Mesenchymal stem cell (in vitro differentiated cells and primary cell): Measurements from ENCODE around the gene PDE4B.
"Not testable (repeated sequence)": the region's sequence is repeated elsewhere in the genome, so short reads cannot be mapped to it uniquely, and the experiment has no call there.

Experiments used
- DNase-seq: peaks from one replicate; pipeline ENCODE4 v3.0.0-alpha.2; 2013
- H2AFZ ChIP-seq: one replicate; pipeline ENCODE4 v1.6.1; 2013; ENCODE audit warnings: low read depth, mild to moderate bottlenecking, control low read depth, inconsistent platforms, low read length, moderate library complexity
- H2AK5ac ChIP-seq: 2 replicates; pipeline ENCODE4 v1.6.1; 2013; ENCODE audit warnings: low read length, moderate library complexity, mild to moderate bottlenecking, inconsistent platforms; ENCODE audit not compliant: severe bottlenecking
- H2BK120ac ChIP-seq: one replicate; pipeline ENCODE4 v1.6.1; 2013; ENCODE audit warnings: low read depth, mild to moderate bottlenecking, inconsistent platforms, low read length, moderate library complexity
- H2BK12ac ChIP-seq, 2 experiments: one replicate each; pipeline ENCODE4 v1.6.1; 2013; ENCODE audit warnings: inconsistent platforms in 2 of 2, low read length in 2 of 2, mild to moderate bottlenecking in 2 of 2, moderate library complexity in 2 of 2, control low read depth in 1 of 2
- H2BK15ac ChIP-seq: one replicate; pipeline ENCODE4 v1.6.1; 2013; ENCODE audit warnings: mild to moderate bottlenecking, low read depth, inconsistent platforms; ENCODE audit not compliant: poor library complexity, severe bottlenecking
- H2BK5ac ChIP-seq: 2 replicates; pipeline ENCODE4 v1.6.1; 2013; ENCODE audit warnings: low read depth, mild to moderate bottlenecking, low read length, control low read depth, inconsistent platforms; ENCODE audit not compliant: poor library complexity, severe bottlenecking
- H3K14ac ChIP-seq, 2 experiments: one replicate each; pipeline ENCODE4 v1.6.1; 2013; ENCODE audit warnings: inconsistent platforms in 2 of 2, low read length in 2 of 2, control low read depth in 1 of 2, mild to moderate bottlenecking in 1 of 2, moderate library complexity in 1 of 2
- H3K18ac ChIP-seq, 2 experiments: one replicate each; pipeline ENCODE4 v1.6.1; 2013; ENCODE audit warnings: inconsistent platforms in 2 of 2, low read length in 2 of 2, control low read depth in 1 of 2, low read depth in 1 of 2, mild to moderate bottlenecking in 1 of 2
- H3K23ac ChIP-seq, 2 experiments: one replicate each; pipeline ENCODE4 v1.6.1; 2013; ENCODE audit warnings: inconsistent platforms in 2 of 2, low read length in 2 of 2, mild to moderate bottlenecking in 2 of 2, moderate library complexity in 2 of 2, control low read depth in 1 of 2
- H3K27ac ChIP-seq: 2 replicates; pipeline ENCODE4 v1.5.1; 2013; ENCODE audit warnings: mild to moderate bottlenecking, moderate library complexity, low read length, control low read depth, inconsistent platforms; ENCODE audit not compliant: poor library complexity, severe bottlenecking
- H3K27me3 ChIP-seq, 2 experiments: 2 replicates each; pipeline versions ENCODE4 v1.6.1 to v1.7.0; 2013; ENCODE audit warnings: low read length in 2 of 2, mild to moderate bottlenecking in 2 of 2, moderate library complexity in 2 of 2, control low read depth in 1 of 2, inconsistent platforms in 1 of 2; ENCODE audit not compliant: control insufficient read depth in 1 of 2, insufficient read depth in 1 of 2
- H3K36me3 ChIP-seq, 2 experiments: 2 replicates each; pipeline versions ENCODE4 v1.6.1 to v1.7.0; 2013; ENCODE audit warnings: low read length in 2 of 2, control low read depth in 1 of 2, inconsistent platforms in 1 of 2, low read depth in 1 of 2, mild to moderate bottlenecking in 1 of 2; ENCODE audit not compliant: insufficient read depth in 2 of 2, control insufficient read depth in 1 of 2
- H3K4ac ChIP-seq, 2 experiments: one replicate each; pipeline ENCODE4 v1.6.1; 2013; ENCODE audit warnings: inconsistent platforms in 2 of 2, low read length in 2 of 2, mild to moderate bottlenecking in 2 of 2, moderate library complexity in 2 of 2, control low read depth in 1 of 2, low read depth in 1 of 2
- H3K4me1 ChIP-seq: 2 replicates; pipeline ENCODE4 v1.6.1; 2013; ENCODE audit warnings: low read depth, low read length, control low read depth; ENCODE audit not compliant: control insufficient read depth, insufficient read depth
- H3K4me2 ChIP-seq: 2 replicates; pipeline ENCODE4 v1.6.1; 2013; ENCODE audit warnings: low read length, mild to moderate bottlenecking, inconsistent platforms; ENCODE audit not compliant: poor library complexity, severe bottlenecking
- H3K4me3 ChIP-seq, 2 experiments: 2 replicates each; pipeline versions ENCODE4 v1.5.1 to v1.7.0; 2013; ENCODE audit warnings: low read length in 2 of 2, mild to moderate bottlenecking in 2 of 2, control low read depth in 1 of 2, low read depth in 1 of 2; ENCODE audit not compliant: insufficient read depth in 1 of 2
- H3K79me1 ChIP-seq: replicated peaks from 2 replicates; pipeline ENCODE4 v1.6.1; 2013; ENCODE audit warnings: mild to moderate bottlenecking, control low read depth, low read length, inconsistent platforms; ENCODE audit not compliant: poor library complexity, severe bottlenecking
- H3K9ac ChIP-seq: 2 replicates; pipeline ENCODE4 v1.7.0; 2013; ENCODE audit warnings: mild to moderate bottlenecking, low read length, moderate library complexity
- H3K9me3 ChIP-seq: 2 replicates; pipeline ENCODE4 v1.7.0; 2013; ENCODE audit warnings: mild to moderate bottlenecking, low read length; ENCODE audit not compliant: control insufficient read depth
- H4K8ac ChIP-seq: one replicate; pipeline ENCODE4 v1.6.1; 2013; ENCODE audit warnings: inconsistent platforms, mild to moderate bottlenecking, low read length, moderate library complexity
- H4K91ac ChIP-seq: one replicate; pipeline ENCODE4 v1.6.1; 2013; ENCODE audit warnings: mild to moderate bottlenecking, low read length, inconsistent platforms
- WGBS: methylation state at CpG from one replicate; pipeline ENCODE4 v1.1.7; 2013; ENCODE audit warnings: mixed read lengths; 5-methylcytosine and 5-hydroxymethylcytosine counted together

PDE4B gene

GRCh38 chr1:66320231-66320630 lies 527.5 kb downstream of the PDE4B start:
- Histone ChIP-seq H4K91ac (no peak overlapping the region), H3K4ac (no peak overlapping the region), H4K8ac (no peak overlapping the region), H2AK5ac (no peak overlapping the region), H3K4me3 (no peak overlapping the region), H2BK120ac (no peak overlapping the region), H3K23ac (no peak overlapping the region), H3K14ac (no peak overlapping the region), H3K79me1 (no peaks in the 10 kb centered on the region), H2BK15ac (no peak overlapping the region), H3K4me1 (peaks cover 1% of the 10 kb centered on the region), H3K4me2 (no peak overlapping the region), H3K27ac (no peak overlapping the region), H3K18ac (no peak overlapping the region), H2BK5ac (no peak overlapping the region), H3K9ac (no peak overlapping the region), H3K36me3 (no peaks in the 10 kb centered on the region), H3K27me3 (no peaks in the 10 kb centered on the region), H2AFZ (no peak overlapping the region), H2BK12ac (no peak overlapping the region), H3K9me3 (no peaks in the 10 kb centered on the region)
- WGBS, result 50% methylated on average over 1 of the region's 1 CpG
- no peak for DNase-seq

- not testable (repeated sequence) for H2AFZ ChIP-seq, H2BK5ac ChIP-seq, H3K4me1 ChIP-seq, H3K4me2 ChIP-seq, H3K27ac ChIP-seq, H3K9ac ChIP-seq, H3K4me3 ChIP-seq, H4K91ac ChIP-seq, H2BK120ac ChIP-seq, H3K18ac ChIP-seq, H3K9me3 ChIP-seq, H2BK15ac ChIP-seq, H3K14ac ChIP-seq, H3K27me3 ChIP-seq, H3K79me1 ChIP-seq, H3K23ac ChIP-seq, H2BK12ac ChIP-seq, H3K36me3 ChIP-seq, H2AK5ac ChIP-seq, H4K8ac ChIP-seq, DNase-seq, H3K4ac ChIP-seq
- WGBS, result 93% methylated on average over 2 of the region's 2 CpGs
Observed at GRCh38 chr1:66322462-66322861, 529.8 kb downstream of the PDE4B start.

- Histone ChIP-seq H3K79me1 (no peaks in the 10 kb centered on the region), H3K4me3 (no peak overlapping the region), H3K18ac (no peak overlapping the region), H3K14ac (no peak overlapping the region), H2BK12ac (no peak overlapping the region), H3K27me3 (no peaks in the 10 kb centered on the region), H4K91ac (no peak overlapping the region), H3K27ac (no peak overlapping the region), H3K4me1 (no peaks in the 10 kb centered on the region), H3K4ac (no peak overlapping the region), H2AK5ac (no peak overlapping the region), H3K23ac (no peak overlapping the region), H4K8ac (no peak overlapping the region), H3K9me3 (no peaks in the 10 kb centered on the region), H3K9ac (no peak overlapping the region), H2BK15ac (no peak overlapping the region), H3K36me3 (no peaks in the 10 kb centered on the region), H2BK120ac (no peak overlapping the region), H3K4me2 (no peak overlapping the region), H2AFZ (no peak overlapping the region), H2BK5ac (no peak overlapping the region)
- 100% methylated on average over 2 of the region's 3 CpGs for WGBS
- DNase-seq, result no peak
Observed at GRCh38 chr1:66323958-66324625, 531.4 kb downstream of the PDE4B start.

GRCh38 chr1:66325594-66326380 lies 533.1 kb downstream of the PDE4B start:
- Histone ChIP-seq H3K4ac (no peak overlapping the region), H3K9ac (no peak overlapping the region), H3K9me3 (no peaks in the 10 kb centered on the region), H3K79me1 (no peaks in the 10 kb centered on the region), H3K4me1 (no peaks in the 10 kb centered on the region), H3K36me3 (no peaks in the 10 kb centered on the region), H2BK120ac (no peak overlapping the region), H3K27me3 (no peaks in the 10 kb centered on the region), H2BK5ac (no peak overlapping the region), H2AFZ (no peak overlapping the region), H4K8ac (no peak overlapping the region), H3K14ac (no peak overlapping the region), H4K91ac (no peak overlapping the region), H3K4me3 (no peak overlapping the region), H2AK5ac (no peak overlapping the region), H3K23ac (no peak overlapping the region), H3K4me2 (no peak overlapping the region), H3K27ac (no peak overlapping the region), H3K18ac (no peak overlapping the region), H2BK15ac (no peak overlapping the region), H2BK12ac (no peak overlapping the region)
- no peak for DNase-seq
- WGBS, result 100% methylated on average over 2 of the region's 5 CpGs
